IMR-90 (cell line): ENCODE results near the gene RRP1B. TPM values are rescaled to one million over a fixed set of nuclear protein-coding genes. Genes with fewer than 3 reads are reported as not detected.

Source experiments
- ATAC-seq: fragments of 200-7000 bp; cut with Tn5 transposase; 2 replicates; pipeline ENCODE4 v1.9.1; 2020; ENCODE audit warnings: low read depth, mild to moderate bottlenecking, moderate library complexity
- BruUV-seq: library from RNA; stranded (reverse); fragments of 400-500 nt; replicated peaks from 2 replicates; lab custom pipeline; 2021; lab: Mats Ljungman, UMichigan
- CTCF ChIA-PET: fragments of 300-600 bp; formaldehyde crosslinking; extraction: SDS; loops from one replicate; lab custom pipeline; 2021; ENCODE audit warnings: antibody characterized with exemption; lab: Yijun Ruan, JAX
- POLR2A ChIA-PET: fragments of 300-600 bp; sonication (Branson Sonifier 250); formaldehyde crosslinking; loops from one replicate; lab custom pipeline; 2022; ENCODE audit warnings: antibody characterized with exemption; ENCODE audit not compliant: unreplicated experiment; lab: Charles Lee
- DNase-seq: peaks from one replicate; pipeline ENCODE4 v3.0.0; 2013
- H2AFZ ChIP-seq: replicated peaks from 2 replicates; pipeline ENCODE3; 2013; ENCODE audit warnings: low read length, mild to moderate bottlenecking; ENCODE audit not compliant: poor library complexity
- H2AK5ac ChIP-seq: 2 replicates; pipeline ENCODE4 v1.6.1; 2013; ENCODE audit warnings: low read depth, low read length, inconsistent platforms
- H2AK9ac ChIP-seq: replicated peaks from 2 replicates; pipeline ENCODE3; 2013; ENCODE audit warnings: mild to moderate bottlenecking, low read depth, low read length, moderate library complexity; ENCODE audit not compliant: poor library complexity
- H2BK120ac ChIP-seq: 2 replicates; pipeline ENCODE4 v1.6.1; 2013; ENCODE audit warnings: low read depth, low read length, inconsistent platforms
- H2BK15ac ChIP-seq: 3 replicates; pipeline ENCODE4 v1.6.1; 2013; ENCODE audit warnings: low read depth, low read length, inconsistent platforms
- H2BK20ac ChIP-seq: 2 replicates; pipeline ENCODE4 v1.6.1; 2013; ENCODE audit warnings: low read depth, mild to moderate bottlenecking, inconsistent platforms, low read length, moderate library complexity
- H2BK5ac ChIP-seq: 2 replicates; pipeline ENCODE4 v1.6.1; 2013; ENCODE audit warnings: mild to moderate bottlenecking, low read depth, low read length, inconsistent platforms; ENCODE audit not compliant: poor library complexity, severe bottlenecking
- H3K14ac ChIP-seq: replicated peaks from 2 replicates; pipeline ENCODE4 v1.6.1; 2013; ENCODE audit warnings: low read depth, low read length, inconsistent platforms
- H3K18ac ChIP-seq: 2 replicates; pipeline ENCODE4 v1.6.1; 2013; ENCODE audit warnings: low read depth, low read length, control low read depth
- H3K23ac ChIP-seq: 2 replicates; pipeline ENCODE4 v1.6.1; 2013; ENCODE audit warnings: low read depth, low read length, inconsistent platforms
- H3K27ac ChIP-seq: 2 replicates; pipeline ENCODE4 v1.5.1; 2013; ENCODE audit warnings: mild to moderate bottlenecking, control low read depth, low read length; ENCODE audit not compliant: insufficient read depth
- H3K27me3 ChIP-seq: 2 replicates; pipeline ENCODE4 v1.6.1; 2013; ENCODE audit warnings: low read length; ENCODE audit not compliant: control insufficient read depth, insufficient read depth
- H3K36me3 ChIP-seq: 2 replicates; pipeline ENCODE4 v1.6.1; 2013; ENCODE audit warnings: low read length, mixed read lengths; ENCODE audit not compliant: control insufficient read depth, insufficient read depth
- H3K4ac ChIP-seq: 2 replicates; pipeline ENCODE4 v1.6.1; 2013; ENCODE audit warnings: low read depth, low read length, inconsistent platforms
- H3K4me1 ChIP-seq: 2 replicates; pipeline ENCODE4 v1.6.1; 2013; ENCODE audit warnings: low read length, mixed read lengths; ENCODE audit not compliant: control insufficient read depth, insufficient read depth
- H3K4me2 ChIP-seq: 2 replicates; pipeline ENCODE4 v1.6.1; 2013; ENCODE audit warnings: low read depth, mild to moderate bottlenecking, control low read depth, low read length, moderate library complexity
- H3K4me3 ChIP-seq: 2 replicates; pipeline ENCODE4 v1.5.1; 2013; ENCODE audit warnings: low read depth, mild to moderate bottlenecking, control low read depth, low read length, moderate library complexity; ENCODE audit not compliant: insufficient read depth
- H3K56ac ChIP-seq: 2 replicates; pipeline ENCODE4 v1.6.1; 2013; ENCODE audit warnings: low read length, inconsistent platforms; ENCODE audit not compliant: insufficient read depth; ENCODE audit errors: extremely low read depth
- H3K79me1 ChIP-seq, 2 experiments: 2 replicates each; pipeline ENCODE4 v1.6.1; 2013; ENCODE audit warnings: low read length in 2 of 2, inconsistent platforms in 1 of 2, low read depth in 1 of 2
- H3K9ac ChIP-seq: 2 replicates; pipeline ENCODE4 v1.6.1; 2013; ENCODE audit warnings: low read depth, low read length, control low read depth
- H3K9me1 ChIP-seq: 2 replicates; pipeline ENCODE4 v1.6.1; 2013; ENCODE audit warnings: low read length, inconsistent platforms; ENCODE audit not compliant: insufficient read depth
- H3K9me3 ChIP-seq: 2 replicates; pipeline ENCODE4 v1.6.1; 2013; ENCODE audit warnings: low read length; ENCODE audit not compliant: control insufficient read depth, insufficient read depth
- H4K20me1 ChIP-seq: 2 replicates; pipeline ENCODE4 v1.6.1; 2013; ENCODE audit warnings: low read length, inconsistent platforms; ENCODE audit not compliant: insufficient read depth
- H4K5ac ChIP-seq: 2 replicates; pipeline ENCODE4 v1.6.1; 2013; ENCODE audit warnings: mild to moderate bottlenecking, low read depth, low read length, control low read depth
- H4K8ac ChIP-seq, 2 experiments: 2 replicates each; pipeline ENCODE4 v1.6.1; 2013; ENCODE audit warnings: low read depth in 2 of 2, low read length in 2 of 2, control low read depth in 1 of 2, inconsistent platforms in 1 of 2
- H4K91ac ChIP-seq: 2 replicates; pipeline ENCODE4 v1.6.1; 2013; ENCODE audit warnings: low read depth, low read length, inconsistent platforms; ENCODE audit not compliant: insufficient read depth
- BHLHE40 ChIP-seq: fragments of 150-350 bp; IDR thresholded peaks from 2 replicates; pipeline ENCODE4 v1.6.1; 2016; ENCODE audit warnings: mild to moderate bottlenecking, low read depth, low read length
- CEBPB ChIP-seq: IDR thresholded peaks from 2 replicates; pipeline ENCODE4 v1.6.1; 2012; ENCODE audit warnings: low read depth, low read length, improper control_type of control experiment
- CHD1 ChIP-seq: IDR thresholded peaks from 2 replicates; pipeline ENCODE4 v1.6.1; 2012; ENCODE audit warnings: low read depth, low read length, improper control_type of control experiment
- CTCF ChIP-seq: conservative IDR thresholded peaks from 2 replicates; pipeline ENCODE4 v1.5.1; 2012; ENCODE audit warnings: mild to moderate bottlenecking, low read depth, low read length, improper control_type of control experiment
- ELK1 ChIP-seq: fragments of 150-350 bp; IDR thresholded peaks from 2 replicates; pipeline ENCODE4 v1.6.1; 2016; ENCODE audit warnings: low read depth, mild to moderate bottlenecking, low read length, moderate library complexity, borderline replicate concordance
- FOS ChIP-seq: fragments of 150-350 bp; IDR thresholded peaks from 2 replicates; pipeline ENCODE4 v1.6.1; 2016; ENCODE audit warnings: low read depth, low read length
- MAFK ChIP-seq: IDR thresholded peaks from 2 replicates; pipeline ENCODE4 v1.6.1; 2012; ENCODE audit warnings: low read depth, low read length, improper control_type of control experiment
- MAZ ChIP-seq: IDR thresholded peaks from 2 replicates; pipeline ENCODE4 v1.6.1; 2012; ENCODE audit warnings: low read depth, mild to moderate bottlenecking, low read length, improper control_type of control experiment, moderate library complexity, borderline replicate concordance
- MXI1 ChIP-seq: IDR thresholded peaks from 2 replicates; pipeline ENCODE4 v1.6.1; 2012; ENCODE audit warnings: low read depth, mild to moderate bottlenecking, low read length, moderate library complexity, borderline replicate concordance
- NFE2L2 ChIP-seq: fragments of 150-350 bp; IDR thresholded peaks from 2 replicates; pipeline ENCODE4 v1.6.1; 2016; ENCODE audit warnings: low read depth, mild to moderate bottlenecking, low read length
- POLR2A ChIP-seq: IDR thresholded peaks from 2 replicates; pipeline ENCODE4 v1.6.1; 2012; ENCODE audit warnings: mild to moderate bottlenecking, low read depth, low read length
- RAD21 ChIP-seq: IDR thresholded peaks from 2 replicates; pipeline ENCODE4 v1.6.1; 2012; ENCODE audit warnings: low read length, improper control_type of control experiment
- RCOR1 ChIP-seq: IDR thresholded peaks from 2 replicates; pipeline ENCODE4 v1.6.1; 2012; ENCODE audit warnings: mild to moderate bottlenecking, low read length, improper control_type of control experiment; ENCODE audit not compliant: insufficient replicate concordance
- RFX5 ChIP-seq: IDR thresholded peaks from 2 replicates; pipeline ENCODE4 v1.8.0; 2012; ENCODE audit warnings: low read depth, mild to moderate bottlenecking, low read length, moderate library complexity
- SMC3 ChIP-seq: fragments of 150-350 bp; IDR thresholded peaks from 2 replicates; pipeline ENCODE4 v1.6.1; 2016; ENCODE audit warnings: low read depth, mild to moderate bottlenecking, antibody characterized with exemption, low read length, moderate library complexity
- USF2 ChIP-seq: fragments of 150-350 bp; IDR thresholded peaks from 2 replicates; pipeline ENCODE4 v1.6.1; 2017; ENCODE audit warnings: mild to moderate bottlenecking, antibody characterized with exemption, low read length, low read depth
- WGBS, 2 experiments: methylation state at CpG; one replicate each; pipeline versions ENCODE4 v1.1.5 to v1.1.7; 2013; ENCODE audit warnings: missing lambda C conversion rate in 2 of 2; ENCODE audit not compliant: insufficient read length in 1 of 2; ENCODE audit errors: extremely low coverage in 2 of 2; 5-methylcytosine and 5-hydroxymethylcytosine counted together
- dilution Hi-C: fragments of 300-500 bp; cut with HindIII; formaldehyde crosslinking; loops from one replicate; pipeline ENCODE4 v1.14.3; 2018; ENCODE audit warnings: low sequenced_read_pairs; ENCODE audit not compliant: unreplicated experiment
- in situ Hi-C: fragments of 300-500 bp; cut with MboI; formaldehyde crosslinking; loops from 3 replicates; pipeline ENCODE4 v1.14.3; 2019; ENCODE audit warnings: low sequenced_read_pairs, inconsistent platforms, mixed read lengths
- intact Hi-C: fragments of 100-400 bp; cut with micrococcal nuclease; formaldehyde crosslinking; loops from 2 replicates; pipeline ENCODE4 v1.10.0; 2022
- polyA plus RNA-seq, 3 experiments: library from polyadenylated mRNA; depleted of rRNA; stranded (reverse); fragments of >200 nt; gene quantifications; 2 replicates each; pipeline ENCODE4 v1.2.3, GENCODE V29; 2012; ENCODE audit warnings: low replicate concordance in 1 of 3
- total RNA-seq: library from RNA; depleted of rRNA; stranded (reverse); fragments of >200 nt; gene quantifications from 2 replicates; pipeline ENCODE4 v1.2.3, GENCODE V29; 2012

The RRP1B gene
- total and polyA plus RNA-seq, 2 of the 4 experiments (the other 2 are of a cell fraction): 11.1 to 16.1 TPM

- no peak overlapping the region for H2BK20ac ChIP-seq
- intact Hi-C loops (no loop called here), in situ Hi-C loops (no loop called here), dilution Hi-C loops (no loop called here)
- H2AFZ ChIP-seq: no peak overlapping the region
- no peak overlapping the region for H2BK120ac ChIP-seq
- ChIA-PET POLR2A (interaction anchor here (0.6 kb wide), 1 partner anchor 26 kb away, joined by 4 read pairs; the partner anchor contains the start of gene PDXK), CTCF (no interaction called here)
- ATAC-seq (no peak), DNase-seq (no peak)
- no peak overlapping the region for H3K23ac ChIP-seq
- no peak overlapping the region for H3K4ac ChIP-seq
- TF ChIP-seq CEBPB: no peak
- TF ChIP-seq NFE2L2: no peak
- no peak for TF ChIP-seq ELK1
- TF ChIP-seq RFX5: no peak
- no peak for TF ChIP-seq FOS
- no peak for TF ChIP-seq MXI1
- no peak for TF ChIP-seq MAFK
- no peak for TF ChIP-seq POLR2A
- TF ChIP-seq CTCF: no peak
- TF ChIP-seq RAD21: no peak
- TF ChIP-seq CHD1: no peak
- TF ChIP-seq SMC3: no peak
- no peak for TF ChIP-seq RCOR1
- no peak for TF ChIP-seq MAZ
- TF ChIP-seq BHLHE40: no peak
- TF ChIP-seq USF2: no peak
- no peaks in the 10 kb centered on the region for H3K27me3 ChIP-seq
- no peak overlapping the region for H3K4me3 ChIP-seq
- H3K9me3 ChIP-seq: no peaks in the 10 kb centered on the region
- H3K36me3 ChIP-seq: peaks cover 55% of the 10 kb centered on the region
- H3K4me1 ChIP-seq: no peaks in the 10 kb centered on the region
- no peak overlapping the region for H4K8ac ChIP-seq
- no peak overlapping the region for H4K91ac ChIP-seq
- no peak overlapping the region for H4K5ac ChIP-seq
- no peak overlapping the region for H3K27ac ChIP-seq
- no TSS peak for BruUV-seq
- 95% methylated on average over 14 of the region's 18 CpGs; no CpG with 5 or more reads in 1 of the 2 experiments for WGBS, 2 experiments
- peaks cover 24% of the 10 kb centered on the region for H4K20me1 ChIP-seq
- H3K4me2 ChIP-seq: no peak overlapping the region
- peaks cover 14 to 52% of the 10 kb centered on the region in 2 experiments for H3K79me1 ChIP-seq
- peaks cover 7% of the 10 kb centered on the region; the same call in 1 of the 2 replicates for H3K9me1 ChIP-seq
- no peak overlapping the region for H3K18ac ChIP-seq
- H2AK5ac ChIP-seq: no peak overlapping the region
- H2AK9ac ChIP-seq: no peak overlapping the region
- H3K56ac ChIP-seq: no peak overlapping the region
- H2BK5ac ChIP-seq: no peak overlapping the region
- H2BK15ac ChIP-seq: no peak overlapping the region
- no peak overlapping the region for H3K9ac ChIP-seq
- no peak overlapping the region for H3K14ac ChIP-seq
These were observed 85.4 kb downstream of the RRP1B start for GRCh38 chr21:43744725-43745124.
